Measurements from ENCODE around the gene METRNL.
"Not testable (repeated sequence)": the region's sequence is repeated elsewhere in the genome, so short reads cannot be mapped to it uniquely, and the experiment has no call there.

Gene METRNL

GRCh38 chr17:83079352-83079747, at the start of gene METRNL:
TSS of gene METRNL (plus strand) at chr17:83079609. CDS start at chr17:83079816, 207 bp downstream.
- DNase-seq = peak in 43 of 56 donors; percentile 7 to 78 (median 38)

- no peak for DNase-seq
Observed at GRCh38 chr17:83030432-83030831, 49.0 kb upstream of the METRNL start.

GRCh38 chr17:83031321-83031945, 48.0 kb upstream of the METRNL start:
- DNase-seq = no peak

GRCh38 chr17:83031946-83032451, 47.4 kb upstream of the METRNL start:
- DNase-seq = not testable (repeated sequence)

GRCh38 chr17:83032781-83033180, 46.6 kb upstream of the METRNL start:
- no peak for DNase-seq

- DNase-seq = no peak
Observed at GRCh38 chr17:83034525-83034924, 44.9 kb upstream of the METRNL start.

- no peak for DNase-seq
Observed at GRCh38 chr17:83035722-83036121, 43.7 kb upstream of the METRNL start.

GRCh38 chr17:83036193-83036592, 43.2 kb upstream of the METRNL start:
- DNase-seq = no peak

- no peak for DNase-seq
Observed at GRCh38 chr17:83036666-83037065, 42.7 kb upstream of the METRNL start.

- no peak for DNase-seq
Observed at GRCh38 chr17:83037084-83037873, 42.1 kb upstream of the METRNL start.

GRCh38 chr17:83037874-83038165, 41.6 kb upstream of the METRNL start:
- DNase-seq = no peak

GRCh38 chr17:83038983-83039382, 40.4 kb upstream of the METRNL start:
- not testable (repeated sequence) for DNase-seq

GRCh38 chr17:83041305-83041704, 38.1 kb upstream of the METRNL start:
- DNase-seq = no peak

GRCh38 chr17:83042522-83043158, 36.8 kb upstream of the METRNL start:
- DNase-seq = no peak

- not testable (repeated sequence) for DNase-seq
Observed at GRCh38 chr17:83044479-83044878, 34.9 kb upstream of the METRNL start.

- DNase-seq = no peak
Observed at GRCh38 chr17:83046448-83047181, 32.8 kb upstream of the METRNL start.

- no peak for DNase-seq
Observed at GRCh38 chr17:83047182-83047478, 32.3 kb upstream of the METRNL start.

GRCh38 chr17:83047818-83048475, 31.5 kb upstream of the METRNL start:
- not testable (repeated sequence) for DNase-seq

GRCh38 chr17:83050651-83051395, 28.6 kb upstream of the METRNL start:
- DNase-seq = no peak

GRCh38 chr17:83051396-83052240, 27.8 kb upstream of the METRNL start:
- peak; percentile 62 to 98 (median 95) for DNase-seq

All from amygdala (tissue), 56 donors.